ENCODE data around the gene BHLHE40. TPM values are rescaled to one million over a fixed set of nuclear protein-coding genes. Genes with fewer than 3 reads are reported as not detected.

BHLHE40 gene
- total RNA-seq, 4 donors from 2014 or later = 124 to 194 (median 153) TPM

DNA sequence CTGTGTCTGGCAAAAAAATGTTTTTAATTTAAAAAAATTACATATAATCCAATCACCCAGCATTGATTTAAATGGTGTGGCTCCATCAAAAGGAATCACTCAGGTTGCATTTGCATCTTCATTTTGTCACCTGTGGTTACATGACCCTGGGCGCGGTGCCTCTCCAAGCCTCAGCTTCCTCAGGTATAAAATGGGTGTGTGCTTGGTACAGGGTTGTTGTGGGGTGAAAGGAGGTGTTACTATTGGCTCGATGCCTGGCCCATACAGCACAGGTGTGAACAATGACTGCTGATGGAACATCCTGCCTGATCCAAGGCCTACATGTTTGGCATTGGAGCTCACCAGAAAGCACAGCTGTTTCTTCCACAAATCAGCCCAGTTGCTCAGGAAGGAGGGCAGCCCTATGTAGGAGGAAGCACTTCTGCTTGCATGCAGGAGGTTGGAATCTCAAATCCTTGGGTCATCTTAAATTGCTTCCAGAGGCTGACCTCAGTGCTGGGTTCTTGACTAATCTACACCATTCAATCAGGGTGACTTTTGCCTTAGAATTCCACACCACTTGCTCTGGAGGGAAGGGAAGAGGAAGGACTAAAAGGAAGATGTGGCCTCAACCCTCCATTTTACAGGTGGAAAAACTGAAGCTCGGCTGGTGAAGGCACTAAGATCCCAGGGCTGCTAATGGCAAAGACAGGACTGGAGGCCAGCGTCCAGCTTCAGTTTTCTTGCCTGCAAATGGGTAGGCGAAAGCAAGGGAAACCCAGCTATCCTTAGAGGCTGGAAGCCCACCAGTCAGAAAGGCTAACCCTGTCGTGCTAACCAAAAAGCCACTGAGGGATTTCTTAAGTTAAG lies 31.7 kb downstream of the BHLHE40 start:
- H3K27ac ChIP-seq = peak overlapping the region; percentile 47 to 86 (median 70)

DNA sequence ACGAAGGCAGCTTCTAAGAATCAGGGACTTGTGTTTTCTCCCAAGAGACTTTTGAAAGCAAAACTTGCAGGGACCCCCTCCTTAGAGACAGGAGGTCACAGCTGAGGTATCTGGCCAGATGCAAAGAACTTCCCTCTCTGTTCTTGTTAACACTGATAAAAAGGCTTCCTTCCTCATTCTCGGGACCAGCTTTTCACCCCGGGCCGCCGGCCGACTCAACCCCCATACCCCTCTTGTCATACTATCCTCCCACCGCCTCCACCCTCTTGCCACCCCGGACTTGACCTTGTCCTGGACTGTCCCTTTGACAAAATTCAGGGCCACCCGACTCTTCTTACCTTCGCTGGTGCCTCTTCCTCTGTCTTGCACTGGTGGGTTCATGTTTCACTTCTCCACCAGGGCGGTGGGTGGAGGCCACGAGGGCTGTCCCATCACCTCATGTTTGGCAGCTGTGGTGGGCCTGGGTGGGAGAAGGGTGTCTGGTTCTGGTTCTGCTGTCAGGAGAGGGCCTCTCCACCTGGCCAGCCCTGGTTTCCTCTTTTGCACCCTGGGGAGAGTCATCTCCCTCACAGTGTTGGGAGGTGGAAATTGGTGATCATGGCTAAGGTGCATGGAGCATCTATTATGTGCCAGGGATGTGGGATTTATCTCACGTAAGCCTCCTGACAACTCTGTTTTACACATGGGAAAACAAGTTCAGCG lies 32.5 kb downstream of the BHLHE40 start:
- H3K27me3 ChIP-seq = no peaks in the 10 kb centered on the region
- 60 to 69% methylated on average over 11 to 14 of the region's 14 CpGs for WGBS, 2 donors
- TF ChIP-seq POLR2A (IDR thresholded peaks at IDR 0.05) = no peak
- no peak for TF ChIP-seq CTCF (IDR thresholded peaks at IDR 0.05)
- H3K27ac ChIP-seq = peak overlapping the region; percentile 46 to 86 (median 70)
- intact Hi-C loops (cut with DNase I) = no loop called here
- no peaks in the 10 kb centered on the region for H3K36me3 ChIP-seq
- H3K4me3 ChIP-seq = no peak overlapping the region
- peaks cover 23 to 56% (median 40%) of the 10 kb centered on the region in 3 donors for H3K4me1 ChIP-seq
- H3K9me3 ChIP-seq = no peaks in the 10 kb centered on the region
- DNase-seq = no peak

More for the DNA sequence above, 31.7 kb downstream of the BHLHE40 start:
- Histone ChIP-seq H3K4me3 (no peak overlapping the region), H3K36me3 (no peaks in the 10 kb centered on the region), H3K27me3 (no peaks in the 10 kb centered on the region), H3K4me1 (peaks cover 23 to 48% (median 32%) of the 10 kb centered on the region in 3 donors), H3K9me3 (no peaks in the 10 kb centered on the region)
- no peak for DNase-seq
- WGBS, 2 donors = 67 to 100% methylated on average over 3 to 6 of the region's 7 CpGs
- no peak for TF ChIP-seq POLR2A (IDR thresholded peaks at IDR 0.05)
- no peak for TF ChIP-seq CTCF (IDR thresholded peaks at IDR 0.05)
- intact Hi-C loops (cut with DNase I) = no loop called here

- intact Hi-C loops (cut with DNase I) = no loop called here
- TF ChIP-seq POLR2A (IDR thresholded peaks at IDR 0.05) (no peak), CTCF (IDR thresholded peaks at IDR 0.05) (no peak)
- Histone ChIP-seq H3K4me3 (no peak overlapping the region), H3K27ac (peak overlapping the region; percentile 46 to 86 (median 81)), H3K4me1 (peaks cover 27 to 63% (median 47%) of the 10 kb centered on the region in 3 donors), H3K27me3 (no peaks in the 10 kb centered on the region), H3K36me3 (no peaks in the 10 kb centered on the region), H3K9me3 (no peaks in the 10 kb centered on the region)
- 10 to 15% methylated on average over 2 of the region's 2 CpGs for WGBS, 2 donors
- DNase-seq = no peak
Observed at GRCh38 chr3:5012367-5012766, 33.1 kb downstream of the BHLHE40 start.

- no peak for DNase-seq
- Histone ChIP-seq H3K27me3 (no peaks in the 10 kb centered on the region), H3K36me3 (no peaks in the 10 kb centered on the region), H3K27ac (peak overlapping the region; percentile 38 to 86 (median 81)), H3K4me1 (peaks cover 32 to 72% (median 56%) of the 10 kb centered on the region in 3 donors), H3K9me3 (no peaks in the 10 kb centered on the region), H3K4me3 (no peak overlapping the region)
- TF ChIP-seq CTCF (IDR thresholded peaks at IDR 0.05) = no peak
- 29 to 31% methylated on average over 4 to 5 of the region's 5 CpGs for WGBS, 2 donors
- intact Hi-C loops (cut with DNase I) = no loop called here
Observed at GRCh38 chr3:5013021-5013906, 34.0 kb downstream of the BHLHE40 start.
